ENCODE data around the gene ATG2B.
A peak's percentile ranks its signal among the peaks of the same experiment; 100 is the strongest.

ATG2B gene

DNA sequence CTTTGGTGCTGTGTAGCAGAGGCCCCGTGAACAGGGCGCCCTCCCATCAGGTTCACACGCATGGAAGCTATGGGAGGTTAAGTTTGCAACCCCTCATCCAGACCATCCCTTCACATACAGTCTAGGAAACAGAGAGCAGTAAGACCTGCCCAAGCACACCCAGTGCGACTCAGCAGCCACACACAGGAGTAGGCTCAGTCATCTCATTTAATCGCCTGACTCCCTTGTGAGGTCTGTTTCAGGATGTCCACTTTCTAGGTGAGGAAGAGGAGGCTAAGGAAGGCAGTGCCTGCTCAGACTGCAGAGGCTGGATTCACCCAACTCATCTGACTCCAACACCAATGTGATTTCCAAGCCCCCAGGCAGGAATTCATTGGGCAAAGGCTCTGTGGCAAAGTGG lies 95.2 kb downstream of the ATG2B start:
- H3K27me3 ChIP-seq (ENCODE audit: control insufficient read depth in 2 of 2, insufficient read depth in 2 of 2, low read length in 2 of 2): no peaks in the 10 kb centered on the region
- no peak overlapping the region for H3K9ac ChIP-seq (ENCODE audit: low read depth in 1 of 2, low read length in 2 of 2)
- no peaks in the 10 kb centered on the region for H3K36me3 ChIP-seq (ENCODE audit: control insufficient read depth in 2 of 2, insufficient read depth in 2 of 2, low read length in 2 of 2)
- peaks cover 11 to 12% of the 10 kb centered on the region in 2 donors for H3K4me1 ChIP-seq (ENCODE audit: control insufficient read depth in 2 of 2, insufficient read depth in 2 of 2, low read length in 2 of 2)
- H3K27ac ChIP-seq (ENCODE audit: low read depth in 2 of 2, low read length in 2 of 2): no peak overlapping the region
- H3K4me3 ChIP-seq (ENCODE audit: low read length in 2 of 2): no peak overlapping the region
- no peaks in the 10 kb centered on the region for H3K9me3 ChIP-seq (ENCODE audit: control insufficient read depth in 2 of 2, low read length in 2 of 2)

DNA sequence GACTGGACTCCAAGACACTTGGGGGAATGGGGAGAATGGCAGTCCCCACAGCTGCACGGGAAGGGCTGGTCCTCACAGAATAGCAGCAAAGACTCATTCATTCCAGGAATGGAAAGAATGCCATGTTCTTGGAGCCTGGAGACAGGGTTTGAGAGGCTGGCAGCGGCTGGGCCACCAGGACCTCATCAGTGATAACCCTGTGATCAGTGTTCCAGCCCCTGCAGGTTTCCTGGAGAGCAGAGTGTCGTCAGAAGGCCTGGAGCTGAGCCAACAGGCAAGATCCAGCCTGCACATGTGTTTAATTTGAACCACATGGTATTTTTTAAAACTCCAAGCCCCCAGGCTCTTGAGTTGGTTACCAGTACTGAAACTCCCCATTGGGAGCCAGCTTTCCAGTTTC lies 95.8 kb downstream of the ATG2B start:
- H3K27ac ChIP-seq (ENCODE audit: low read depth in 2 of 2, low read length in 2 of 2): no peak overlapping the region
- H3K4me3 ChIP-seq (ENCODE audit: low read length in 2 of 2): no peak overlapping the region
- H3K4me1 ChIP-seq (ENCODE audit: control insufficient read depth in 2 of 2, insufficient read depth in 2 of 2, low read length in 2 of 2): peaks cover 11 to 12% of the 10 kb centered on the region in 2 donors

DNA sequence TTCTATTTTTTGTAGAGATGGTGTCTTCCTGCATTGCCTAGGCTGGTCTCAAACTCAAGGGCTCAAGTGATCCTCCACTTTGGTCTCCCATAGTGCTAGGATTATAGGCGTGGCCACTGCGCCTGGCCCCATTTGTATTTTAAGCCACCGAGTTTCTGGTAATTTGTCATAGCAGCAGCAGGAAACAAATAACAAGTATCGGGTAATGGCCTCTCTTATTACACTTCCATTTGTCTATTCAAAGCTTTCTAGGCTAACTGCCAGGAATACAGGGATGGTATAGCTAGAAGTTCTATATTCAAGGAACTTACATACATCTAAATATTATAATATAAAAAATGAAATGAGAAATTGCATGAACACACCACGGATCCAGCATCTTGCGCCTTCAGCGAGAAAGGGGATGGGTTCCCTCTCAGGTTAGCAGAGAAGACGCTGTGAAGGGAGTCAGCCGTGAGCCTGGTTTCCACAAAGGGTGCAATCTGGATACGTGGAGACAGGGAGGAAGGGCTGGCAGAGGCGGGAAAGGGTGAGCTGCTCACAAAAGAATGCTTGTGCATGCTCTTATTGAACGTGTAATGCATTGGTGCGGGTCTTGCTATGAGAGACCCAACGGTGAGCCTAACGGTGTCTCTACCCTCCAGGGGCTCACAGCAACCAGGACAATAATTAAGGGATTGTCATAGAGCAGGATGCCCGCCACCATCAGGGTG lies 97.6 kb downstream of the ATG2B start:
- Histone ChIP-seq H3K4me1 (ENCODE audit: control insufficient read depth in 2 of 2, insufficient read depth in 2 of 2, low read length in 2 of 2) (peaks cover 11 to 12% of the 10 kb centered on the region in 2 donors), H3K4me3 (ENCODE audit: low read length in 2 of 2) (no peak overlapping the region), H3K9ac (ENCODE audit: low read depth in 1 of 2, low read length in 2 of 2) (no peak overlapping the region), H3K27me3 (ENCODE audit: control insufficient read depth in 2 of 2, insufficient read depth in 2 of 2, low read length in 2 of 2) (no peaks in the 10 kb centered on the region), H3K36me3 (ENCODE audit: control insufficient read depth in 2 of 2, insufficient read depth in 2 of 2, low read length in 2 of 2) (no peaks in the 10 kb centered on the region), H3K27ac (ENCODE audit: low read depth in 2 of 2, low read length in 2 of 2) (no peak overlapping the region), H3K9me3 (ENCODE audit: control insufficient read depth in 2 of 2, low read length in 2 of 2) (no peaks in the 10 kb centered on the region)

More for the DNA sequence above, 95.8 kb downstream of the ATG2B start:
- Histone ChIP-seq H3K9ac (ENCODE audit: low read depth in 1 of 2, low read length in 2 of 2) (no peak overlapping the region), H3K27me3 (ENCODE audit: control insufficient read depth in 2 of 2, insufficient read depth in 2 of 2, low read length in 2 of 2) (no peaks in the 10 kb centered on the region), H3K36me3 (ENCODE audit: control insufficient read depth in 2 of 2, insufficient read depth in 2 of 2, low read length in 2 of 2) (no peaks in the 10 kb centered on the region), H3K9me3 (ENCODE audit: control insufficient read depth in 2 of 2, low read length in 2 of 2) (no peaks in the 10 kb centered on the region)

- Histone ChIP-seq H3K4me1 (ENCODE audit: control insufficient read depth in 2 of 2, insufficient read depth in 2 of 2, low read length in 2 of 2) (peaks cover 11 to 12% of the 10 kb centered on the region in 2 donors), H3K36me3 (ENCODE audit: control insufficient read depth in 2 of 2, insufficient read depth in 2 of 2, low read length in 2 of 2) (no peaks in the 10 kb centered on the region), H3K4me3 (ENCODE audit: low read length in 2 of 2) (no peak overlapping the region), H3K9ac (ENCODE audit: low read depth in 1 of 2, low read length in 2 of 2) (no peak overlapping the region), H3K27me3 (ENCODE audit: control insufficient read depth in 2 of 2, insufficient read depth in 2 of 2, low read length in 2 of 2) (no peaks in the 10 kb centered on the region), H3K27ac (ENCODE audit: low read depth in 2 of 2, low read length in 2 of 2) (no peak overlapping the region), H3K9me3 (ENCODE audit: control insufficient read depth in 2 of 2, low read length in 2 of 2) (no peaks in the 10 kb centered on the region)
These were observed 98.3 kb downstream of the ATG2B start for GRCh38 chr14:96264853-96265252.

DNA sequence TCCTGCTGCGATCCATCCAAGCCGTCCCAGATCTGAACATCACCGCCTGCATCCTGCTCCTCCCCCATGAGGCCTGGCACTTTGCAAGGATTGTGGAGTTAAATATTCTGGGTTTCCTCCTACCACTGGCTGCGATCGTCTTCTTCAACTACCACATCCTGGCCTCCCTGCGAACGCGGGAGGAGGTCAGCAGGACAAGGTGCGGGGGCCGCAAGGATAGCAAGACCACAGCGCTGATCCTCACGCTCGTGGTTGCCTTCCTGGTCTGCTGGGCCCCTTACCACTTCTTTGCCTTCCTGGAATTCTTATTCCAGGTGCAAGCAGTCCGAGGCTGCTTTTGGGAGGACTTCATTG lies 99.0 kb downstream of the ATG2B start:
- Histone ChIP-seq H3K4me3 (ENCODE audit: low read length in 2 of 2) (no peak overlapping the region), H3K27me3 (ENCODE audit: control insufficient read depth in 2 of 2, insufficient read depth in 2 of 2, low read length in 2 of 2) (no peaks in the 10 kb centered on the region), H3K4me1 (ENCODE audit: control insufficient read depth in 2 of 2, insufficient read depth in 2 of 2, low read length in 2 of 2) (peaks cover 11 to 12% of the 10 kb centered on the region in 2 donors), H3K9ac (ENCODE audit: low read depth in 1 of 2, low read length in 2 of 2) (no peak overlapping the region), H3K27ac (ENCODE audit: low read depth in 2 of 2, low read length in 2 of 2) (no peak overlapping the region), H3K36me3 (ENCODE audit: control insufficient read depth in 2 of 2, insufficient read depth in 2 of 2, low read length in 2 of 2) (no peaks in the 10 kb centered on the region), H3K9me3 (ENCODE audit: control insufficient read depth in 2 of 2, low read length in 2 of 2) (no peaks in the 10 kb centered on the region)

DNA sequence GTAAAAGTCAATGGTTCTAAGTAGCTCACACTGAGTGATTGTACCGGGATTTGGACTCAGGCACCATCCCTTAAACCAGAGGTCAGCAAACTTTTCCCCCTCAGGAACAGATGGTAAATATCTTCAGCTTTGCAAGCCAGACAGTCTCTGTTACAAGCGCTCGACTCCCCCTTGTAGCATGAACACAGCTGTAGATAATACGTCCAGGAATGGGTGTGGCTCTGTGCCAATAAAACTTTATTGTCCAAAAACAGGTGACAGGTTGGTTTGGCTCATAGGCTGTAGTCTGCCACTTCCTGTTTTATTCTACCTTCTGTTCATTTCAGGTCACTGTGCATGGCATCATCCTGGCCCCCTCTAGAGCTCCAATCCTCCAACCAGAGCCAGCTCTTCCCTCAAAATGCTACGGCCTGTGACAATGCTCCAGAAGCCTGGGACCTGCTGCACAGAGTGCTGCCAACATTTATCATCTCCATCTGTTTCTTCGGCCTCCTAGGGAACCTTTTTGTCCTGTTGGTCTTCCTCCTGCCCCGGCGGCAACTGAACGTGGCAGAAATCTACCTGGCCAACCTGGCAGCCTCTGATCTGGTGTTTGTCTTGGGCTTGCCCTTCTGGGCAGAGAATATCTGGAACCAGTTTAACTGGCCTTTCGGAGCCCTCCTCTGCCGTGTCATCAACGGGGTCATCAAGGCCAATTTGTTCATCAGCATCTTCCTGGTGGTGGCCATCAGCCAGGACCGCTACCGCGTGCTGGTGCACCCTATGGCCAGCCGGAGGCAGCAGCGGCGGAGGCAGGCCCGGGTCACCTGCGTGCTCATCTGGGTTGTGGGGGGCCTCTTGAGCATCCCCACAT lies 99.6 kb downstream of the ATG2B start:
- Histone ChIP-seq H3K27me3 (ENCODE audit: control insufficient read depth in 2 of 2, insufficient read depth in 2 of 2, low read length in 2 of 2) (no peaks in the 10 kb centered on the region), H3K4me3 (ENCODE audit: low read length in 2 of 2) (peak overlapping the region in 1 of 2 donors; percentile 0), H3K27ac (ENCODE audit: low read depth in 2 of 2, low read length in 2 of 2) (peak overlapping the region; percentile 38 to 68), H3K36me3 (ENCODE audit: control insufficient read depth in 2 of 2, insufficient read depth in 2 of 2, low read length in 2 of 2) (no peaks in the 10 kb centered on the region), H3K9me3 (ENCODE audit: control insufficient read depth in 2 of 2, low read length in 2 of 2) (no peaks in the 10 kb centered on the region), H3K4me1 (ENCODE audit: control insufficient read depth in 2 of 2, insufficient read depth in 2 of 2, low read length in 2 of 2) (peaks cover 9 to 12% of the 10 kb centered on the region in 2 donors), H3K9ac (ENCODE audit: low read depth in 1 of 2, low read length in 2 of 2) (peak overlapping the region in 1 of 2 donors; percentile 7)

DNA sequence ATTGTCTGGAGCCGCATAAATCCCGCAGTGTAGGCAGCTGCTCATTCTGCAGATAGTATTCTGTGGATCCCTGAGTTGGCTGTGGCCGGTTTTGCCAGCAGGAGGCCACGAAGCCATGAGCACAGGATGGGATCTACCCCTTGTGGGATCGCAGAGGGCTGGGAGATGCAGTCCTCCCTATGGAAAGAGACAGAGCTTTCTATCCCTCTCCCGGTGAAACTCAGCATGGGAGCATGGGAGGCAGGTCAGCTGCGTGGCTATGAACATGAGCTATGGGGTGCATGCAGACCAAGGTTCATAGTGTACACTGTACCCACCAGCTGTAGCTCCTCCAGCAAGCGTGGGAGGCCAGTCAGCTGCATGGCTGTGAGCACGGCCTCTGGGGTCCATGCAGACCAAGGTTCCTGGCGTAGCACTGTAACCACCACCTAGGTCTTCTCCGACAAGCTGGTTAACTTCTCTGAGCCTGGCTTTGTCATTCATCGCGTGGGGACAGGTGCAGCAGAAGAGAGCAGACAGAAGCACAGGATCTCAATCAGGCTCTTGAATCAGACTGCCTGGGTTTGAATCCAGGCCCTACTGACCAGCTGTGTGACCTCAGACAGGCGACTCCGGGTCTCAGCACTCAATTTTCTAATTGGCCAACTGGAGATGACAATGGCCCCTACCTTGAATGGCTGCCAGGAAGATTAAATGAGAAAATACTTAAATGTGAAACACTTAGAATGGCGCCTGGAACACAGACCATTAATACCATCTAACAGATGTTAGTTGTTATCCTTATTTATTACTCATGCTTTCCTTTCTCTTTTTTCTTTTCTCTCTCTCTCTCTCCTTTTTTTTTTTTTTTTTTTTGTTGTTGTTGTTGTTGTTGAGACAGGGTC lies 101.1 kb downstream of the ATG2B start:
- Histone ChIP-seq H3K4me1 (ENCODE audit: control insufficient read depth in 2 of 2, insufficient read depth in 2 of 2, low read length in 2 of 2) (peaks cover 0 to 12% of the 10 kb centered on the region in 2 donors), H3K9ac (ENCODE audit: low read depth in 1 of 2, low read length in 2 of 2) (no peak overlapping the region), H3K36me3 (ENCODE audit: control insufficient read depth in 2 of 2, insufficient read depth in 2 of 2, low read length in 2 of 2) (no peaks in the 10 kb centered on the region), H3K9me3 (ENCODE audit: control insufficient read depth in 2 of 2, low read length in 2 of 2) (no peaks in the 10 kb centered on the region), H3K27me3 (ENCODE audit: control insufficient read depth in 2 of 2, insufficient read depth in 2 of 2, low read length in 2 of 2) (no peaks in the 10 kb centered on the region), H3K4me3 (ENCODE audit: low read length in 2 of 2) (no peak overlapping the region), H3K27ac (ENCODE audit: low read depth in 2 of 2, low read length in 2 of 2) (peak overlapping the region in 1 of 2 donors; percentile 38)

DNA sequence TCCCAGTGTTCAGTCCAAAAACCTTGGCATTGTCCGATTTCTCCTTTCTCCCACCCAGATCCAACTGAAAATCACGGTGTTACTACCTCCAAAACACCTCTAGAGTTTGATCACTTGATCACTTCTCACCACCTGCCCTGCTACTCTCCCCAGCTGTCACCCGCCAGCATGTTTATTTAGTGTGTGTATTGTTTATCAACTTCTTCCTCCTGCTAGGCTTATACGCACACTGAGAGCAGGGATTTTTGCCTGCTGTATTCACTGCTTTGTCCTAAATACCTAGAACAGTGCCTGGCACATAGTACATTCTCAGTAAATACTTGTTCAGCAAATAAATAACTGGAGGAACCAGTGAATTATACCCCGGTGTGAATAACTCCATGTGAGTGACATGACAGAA lies 102.1 kb downstream of the ATG2B start:
- Histone ChIP-seq H3K27ac (ENCODE audit: low read depth in 2 of 2, low read length in 2 of 2) (no peak overlapping the region), H3K9me3 (ENCODE audit: control insufficient read depth in 2 of 2, low read length in 2 of 2) (no peaks in the 10 kb centered on the region), H3K9ac (ENCODE audit: low read depth in 1 of 2, low read length in 2 of 2) (no peak overlapping the region)

DNA sequence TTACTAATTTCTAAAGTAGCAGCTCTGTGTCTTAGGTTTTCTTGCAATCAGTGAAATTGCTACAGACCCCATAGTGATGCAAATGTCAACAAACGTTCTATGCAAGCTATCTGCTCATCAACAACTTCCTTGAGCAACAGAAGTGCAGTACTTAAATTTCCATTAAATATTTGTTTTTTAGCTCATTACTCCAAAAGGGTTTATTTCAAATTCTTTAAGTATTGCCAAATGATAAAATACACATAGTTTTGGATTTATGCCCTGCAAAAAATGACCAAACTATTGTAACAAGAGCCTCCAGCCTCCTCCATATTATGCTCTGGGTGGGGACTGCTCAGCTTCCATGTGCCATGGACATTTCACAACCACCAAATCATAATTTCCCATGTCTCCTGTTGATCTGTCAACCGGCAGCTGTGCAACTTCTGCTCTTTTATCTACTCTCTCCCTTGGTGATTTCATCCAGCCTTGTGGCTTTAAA lies 102.8 kb downstream of the ATG2B start:
- no peak overlapping the region for H3K9ac ChIP-seq (ENCODE audit: low read depth in 1 of 2, low read length in 2 of 2)
- no peak overlapping the region for H3K4me3 ChIP-seq (ENCODE audit: low read length in 2 of 2)
- peaks cover 0 to 13% of the 10 kb centered on the region in 2 donors for H3K4me1 ChIP-seq (ENCODE audit: control insufficient read depth in 2 of 2, insufficient read depth in 2 of 2, low read length in 2 of 2)
- H3K36me3 ChIP-seq (ENCODE audit: control insufficient read depth in 2 of 2, insufficient read depth in 2 of 2, low read length in 2 of 2): no peaks in the 10 kb centered on the region
- H3K9me3 ChIP-seq (ENCODE audit: control insufficient read depth in 2 of 2, low read length in 2 of 2): no peaks in the 10 kb centered on the region
- no peaks in the 10 kb centered on the region for H3K27me3 ChIP-seq (ENCODE audit: control insufficient read depth in 2 of 2, insufficient read depth in 2 of 2, low read length in 2 of 2)
- no peak overlapping the region for H3K27ac ChIP-seq (ENCODE audit: low read depth in 2 of 2, low read length in 2 of 2)

More for the DNA sequence above, 102.1 kb downstream of the ATG2B start:
- Histone ChIP-seq H3K4me3 (ENCODE audit: low read length in 2 of 2) (no peak overlapping the region), H3K27me3 (ENCODE audit: control insufficient read depth in 2 of 2, insufficient read depth in 2 of 2, low read length in 2 of 2) (no peaks in the 10 kb centered on the region), H3K4me1 (ENCODE audit: control insufficient read depth in 2 of 2, insufficient read depth in 2 of 2, low read length in 2 of 2) (peaks cover 0 to 14% of the 10 kb centered on the region in 2 donors), H3K36me3 (ENCODE audit: control insufficient read depth in 2 of 2, insufficient read depth in 2 of 2, low read length in 2 of 2) (no peaks in the 10 kb centered on the region)

Data from mucosa of rectum (tissue), 2 donors.